ENCODE measurements around the gene ZNF335.

Gene ZNF335

DNA sequence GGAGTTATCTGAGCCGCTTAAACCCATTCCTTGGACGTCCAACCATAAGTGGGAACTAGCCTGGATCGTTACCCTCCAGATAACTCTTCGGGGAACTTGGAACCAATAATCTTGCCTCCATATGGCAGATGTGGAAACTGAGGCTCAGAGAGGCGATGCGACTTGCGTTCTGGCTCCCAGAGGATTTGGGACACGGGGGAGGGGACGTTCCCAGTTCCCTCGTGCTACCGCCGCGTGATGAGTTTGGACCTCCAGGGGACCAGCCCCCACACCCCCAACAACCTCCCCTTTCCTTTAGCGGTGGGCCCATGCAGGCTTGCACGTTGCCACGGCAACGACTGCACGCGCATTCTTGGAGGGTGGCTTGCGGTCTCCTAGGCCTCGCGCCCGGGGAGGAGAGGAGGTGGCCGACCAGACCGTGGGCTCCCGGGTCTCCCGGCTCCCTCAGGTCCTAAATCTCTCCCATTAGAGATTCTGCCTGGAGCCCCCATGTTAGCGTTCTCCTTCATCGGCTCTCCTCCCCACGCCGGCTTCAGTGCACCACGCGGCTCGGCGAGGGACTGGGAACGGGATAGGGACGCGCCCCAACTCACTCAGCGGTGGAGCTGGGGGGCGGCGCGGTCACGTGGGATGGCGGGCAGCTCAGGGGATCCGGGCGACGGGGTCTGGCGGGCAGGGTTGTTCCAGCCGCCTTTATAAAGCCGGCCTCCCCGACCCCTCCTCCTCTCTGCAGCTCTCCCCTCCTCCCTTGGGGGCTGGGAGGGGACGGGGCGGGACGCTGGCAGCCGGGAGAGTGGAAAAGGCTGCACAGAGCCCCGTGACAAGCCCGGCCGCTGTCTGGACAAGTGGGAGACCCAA lies 60.3 kb downstream of the ZNF335 start, which contains the start of gene PLTP:
Gene PLTP (minus strand): TSS at position 670 of the 858 bp plus-strand sequence. CDS start 703 bp downstream, outside the sequence.
- H3K27me3 ChIP-seq (ENCODE audit: control insufficient read depth in 1 of 2, insufficient read depth in 2 of 2, low read length in 2 of 2) = no peaks in the 10 kb centered on the region
- peak within 1 kb of the TSS; percentile 52 to 84 for H3K4me3 ChIP-seq (ENCODE audit: low read depth in 1 of 2, low read length in 2 of 2)
- peaks cover 11% of the 10 kb centered on the region for H3K4me1 ChIP-seq (ENCODE audit: insufficient read depth, low read length)
- H3K9me3 ChIP-seq (ENCODE audit: low read length) = no peaks in the 10 kb centered on the region
- H3K27ac ChIP-seq (ENCODE audit: low read depth, low read length) = peak within 1 kb of the TSS; percentile 91
- no peaks in the 10 kb centered on the region for H3K36me3 ChIP-seq (ENCODE audit: insufficient read depth, low read length)
- peak within 1 kb of the TSS; percentile 46 for H3K9ac ChIP-seq (ENCODE audit: low read length)

GRCh38 chr20:45910670-45911485 lies 61.1 kb downstream of the ZNF335 start:
- H3K4me3 ChIP-seq (ENCODE audit: low read depth in 1 of 2, low read length in 2 of 2) = peak overlapping the region; percentile 52 to 84

GRCh38 chr20:45909817-45910669 lies 62.0 kb downstream of the ZNF335 start:
- Histone ChIP-seq H3K9me3 (ENCODE audit: low read length) (no peaks in the 10 kb centered on the region), H3K4me1 (ENCODE audit: insufficient read depth, low read length) (peaks cover 11% of the 10 kb centered on the region), H3K27me3 (ENCODE audit: control insufficient read depth in 1 of 2, insufficient read depth in 2 of 2, low read length in 2 of 2) (no peaks in the 10 kb centered on the region), H3K27ac (ENCODE audit: low read depth, low read length) (no peak overlapping the region), H3K9ac (ENCODE audit: low read length) (no peak overlapping the region), H3K4me3 (ENCODE audit: low read depth in 1 of 2, low read length in 2 of 2) (peak overlapping the region in 1 of 2 donors; percentile 14), H3K36me3 (ENCODE audit: insufficient read depth, low read length) (peaks cover 8% of the 10 kb centered on the region)

More at GRCh38 chr20:45910670-45911485, 61.1 kb downstream of the ZNF335 start:
- Histone ChIP-seq H3K36me3 (ENCODE audit: insufficient read depth, low read length) (peaks cover 3% of the 10 kb centered on the region), H3K27ac (ENCODE audit: low read depth, low read length) (peak overlapping the region; percentile 91), H3K9me3 (ENCODE audit: low read length) (no peaks in the 10 kb centered on the region), H3K27me3 (ENCODE audit: control insufficient read depth in 1 of 2, insufficient read depth in 2 of 2, low read length in 2 of 2) (no peaks in the 10 kb centered on the region), H3K4me1 (ENCODE audit: insufficient read depth, low read length) (peaks cover 11% of the 10 kb centered on the region), H3K9ac (ENCODE audit: low read length) (peak overlapping the region; percentile 46)

DNA sequence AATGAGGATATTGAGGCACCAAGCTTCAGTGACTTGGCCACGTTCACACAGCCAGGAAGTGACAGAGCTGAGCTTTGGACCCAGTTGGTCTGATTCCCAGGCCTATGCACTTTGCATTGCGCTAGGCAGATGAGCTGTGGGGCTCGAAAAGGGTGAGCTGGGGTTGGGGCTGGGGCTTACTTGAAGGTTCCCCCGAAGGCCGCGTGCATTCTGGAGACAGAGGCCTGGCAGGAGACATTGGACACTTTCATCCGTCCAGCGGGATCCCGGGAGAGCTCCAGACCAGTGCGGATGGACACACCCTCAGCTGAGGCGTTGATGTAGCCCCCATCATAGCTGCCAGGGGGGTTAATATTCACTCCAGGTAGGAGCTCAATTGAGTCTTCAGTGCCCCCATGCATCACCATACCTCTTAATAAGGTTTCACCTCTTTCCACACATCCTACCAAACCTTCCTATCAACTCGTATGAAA lies 62.6 kb downstream of the ZNF335 start:
- H3K9me3 ChIP-seq (ENCODE audit: low read length) = no peaks in the 10 kb centered on the region
- H3K4me3 ChIP-seq (ENCODE audit: low read depth in 1 of 2, low read length in 2 of 2) = peak overlapping the region in 1 of 2 donors; percentile 14
- H3K27me3 ChIP-seq (ENCODE audit: control insufficient read depth in 1 of 2, insufficient read depth in 2 of 2, low read length in 2 of 2) = no peaks in the 10 kb centered on the region
- H3K9ac ChIP-seq (ENCODE audit: low read length) = no peak overlapping the region
- H3K4me1 ChIP-seq (ENCODE audit: insufficient read depth, low read length) = peaks cover 11% of the 10 kb centered on the region
- peaks cover 8% of the 10 kb centered on the region for H3K36me3 ChIP-seq (ENCODE audit: insufficient read depth, low read length)
- H3K27ac ChIP-seq (ENCODE audit: low read depth, low read length) = no peak overlapping the region

DNA sequence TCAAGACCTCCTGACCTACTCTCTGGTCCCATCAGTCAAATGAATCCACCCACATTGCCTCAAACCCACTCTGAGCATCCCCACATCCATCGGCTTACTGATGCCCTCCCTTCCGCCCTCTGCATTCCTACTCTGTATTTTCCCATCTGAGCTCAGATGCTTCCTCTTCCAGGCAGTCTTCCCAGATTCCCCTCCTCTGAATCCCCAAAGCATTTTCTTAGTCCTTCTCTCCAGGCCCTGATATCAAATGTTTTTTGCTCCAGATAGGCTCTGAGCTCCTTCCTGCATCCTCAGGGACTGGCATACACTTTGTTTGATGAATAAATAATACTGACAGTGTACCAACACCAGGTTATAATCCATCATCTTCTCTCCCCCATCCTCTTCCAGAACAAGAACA lies 63.9 kb downstream of the ZNF335 start:
- Histone ChIP-seq H3K27me3 (ENCODE audit: control insufficient read depth in 1 of 2, insufficient read depth in 2 of 2, low read length in 2 of 2) (no peaks in the 10 kb centered on the region), H3K4me1 (ENCODE audit: insufficient read depth, low read length) (peaks cover 11% of the 10 kb centered on the region), H3K9me3 (ENCODE audit: low read length) (no peaks in the 10 kb centered on the region), H3K4me3 (ENCODE audit: low read depth in 1 of 2, low read length in 2 of 2) (no peak overlapping the region), H3K9ac (ENCODE audit: low read length) (no peak overlapping the region), H3K36me3 (ENCODE audit: insufficient read depth, low read length) (peaks cover 11% of the 10 kb centered on the region), H3K27ac (ENCODE audit: low read depth, low read length) (no peak overlapping the region)

GRCh38 chr20:45907219-45907948 lies 64.6 kb downstream of the ZNF335 start:
- Histone ChIP-seq H3K27ac (ENCODE audit: low read depth, low read length) (no peak overlapping the region), H3K27me3 (ENCODE audit: control insufficient read depth in 1 of 2, insufficient read depth in 2 of 2, low read length in 2 of 2) (no peaks in the 10 kb centered on the region), H3K4me3 (ENCODE audit: low read depth in 1 of 2, low read length in 2 of 2) (no peak overlapping the region), H3K36me3 (ENCODE audit: insufficient read depth, low read length) (peaks cover 14% of the 10 kb centered on the region), H3K9me3 (ENCODE audit: low read length) (no peaks in the 10 kb centered on the region), H3K9ac (ENCODE audit: low read length) (no peak overlapping the region), H3K4me1 (ENCODE audit: insufficient read depth, low read length) (peaks cover 9% of the 10 kb centered on the region)

- Histone ChIP-seq H3K27ac (ENCODE audit: low read depth, low read length) (no peak overlapping the region), H3K9ac (ENCODE audit: low read length) (no peak overlapping the region), H3K4me1 (ENCODE audit: insufficient read depth, low read length) (no peaks in the 10 kb centered on the region), H3K4me3 (ENCODE audit: low read depth in 1 of 2, low read length in 2 of 2) (no peak overlapping the region), H3K36me3 (ENCODE audit: insufficient read depth, low read length) (peaks cover 22% of the 10 kb centered on the region), H3K27me3 (ENCODE audit: control insufficient read depth in 1 of 2, insufficient read depth in 2 of 2, low read length in 2 of 2) (no peaks in the 10 kb centered on the region), H3K9me3 (ENCODE audit: low read length) (no peaks in the 10 kb centered on the region)
Measured at GRCh38 chr20:45905505-45906079, 66.4 kb downstream of the ZNF335 start.

- H3K4me3 ChIP-seq (ENCODE audit: low read depth in 1 of 2, low read length in 2 of 2) = no peak overlapping the region
- H3K4me1 ChIP-seq (ENCODE audit: insufficient read depth, low read length) = no peaks in the 10 kb centered on the region
- H3K9me3 ChIP-seq (ENCODE audit: low read length) = no peaks in the 10 kb centered on the region
- H3K36me3 ChIP-seq (ENCODE audit: insufficient read depth, low read length) = peaks cover 23% of the 10 kb centered on the region
- H3K9ac ChIP-seq (ENCODE audit: low read length) = no peak overlapping the region
- H3K27me3 ChIP-seq (ENCODE audit: control insufficient read depth in 1 of 2, insufficient read depth in 2 of 2, low read length in 2 of 2) = no peaks in the 10 kb centered on the region
- H3K27ac ChIP-seq (ENCODE audit: low read depth, low read length) = no peak overlapping the region
Measured at GRCh38 chr20:45904583-45905504, 67.2 kb downstream of the ZNF335 start.

DNA sequence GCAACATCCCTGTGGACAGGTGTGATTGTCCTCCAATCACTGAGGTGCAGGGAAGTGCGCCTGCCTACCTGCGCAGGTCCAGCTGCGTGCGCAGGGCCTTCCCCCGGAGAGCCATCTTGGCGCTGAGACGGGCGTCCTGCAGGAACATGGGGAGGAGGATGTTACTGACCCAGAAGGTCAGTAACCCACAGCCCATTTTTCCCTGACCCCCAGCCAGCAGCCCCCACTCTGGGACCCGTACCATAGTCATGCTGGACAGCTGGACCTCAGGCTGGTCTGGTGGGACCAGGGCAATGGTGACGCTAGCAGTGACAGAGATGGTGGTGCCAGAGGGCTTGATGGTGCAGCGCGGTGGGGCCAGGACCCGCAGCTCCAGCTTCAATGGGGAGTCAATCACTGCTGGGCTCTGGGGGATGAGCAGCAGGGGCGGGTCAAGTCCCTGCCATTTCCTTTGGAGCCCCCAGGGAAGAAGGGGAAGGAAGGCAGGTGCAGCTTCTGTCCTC lies 69.8 kb downstream of the ZNF335 start:
- H3K9me3 ChIP-seq (ENCODE audit: low read length) = no peaks in the 10 kb centered on the region
- H3K27me3 ChIP-seq (ENCODE audit: control insufficient read depth in 1 of 2, insufficient read depth in 2 of 2, low read length in 2 of 2) = no peaks in the 10 kb centered on the region
- no peak overlapping the region for H3K27ac ChIP-seq (ENCODE audit: low read depth, low read length)
- no peaks in the 10 kb centered on the region for H3K4me1 ChIP-seq (ENCODE audit: insufficient read depth, low read length)
- H3K9ac ChIP-seq (ENCODE audit: low read length) = no peak overlapping the region
- H3K36me3 ChIP-seq (ENCODE audit: insufficient read depth, low read length) = peaks cover 43% of the 10 kb centered on the region
- no peak overlapping the region for H3K4me3 ChIP-seq (ENCODE audit: low read depth in 1 of 2, low read length in 2 of 2)

Measured in muscle layer of colon (tissue), 2 donors.